ENCODE data around the gene SH3TC1.

SH3TC1 gene

DNA sequence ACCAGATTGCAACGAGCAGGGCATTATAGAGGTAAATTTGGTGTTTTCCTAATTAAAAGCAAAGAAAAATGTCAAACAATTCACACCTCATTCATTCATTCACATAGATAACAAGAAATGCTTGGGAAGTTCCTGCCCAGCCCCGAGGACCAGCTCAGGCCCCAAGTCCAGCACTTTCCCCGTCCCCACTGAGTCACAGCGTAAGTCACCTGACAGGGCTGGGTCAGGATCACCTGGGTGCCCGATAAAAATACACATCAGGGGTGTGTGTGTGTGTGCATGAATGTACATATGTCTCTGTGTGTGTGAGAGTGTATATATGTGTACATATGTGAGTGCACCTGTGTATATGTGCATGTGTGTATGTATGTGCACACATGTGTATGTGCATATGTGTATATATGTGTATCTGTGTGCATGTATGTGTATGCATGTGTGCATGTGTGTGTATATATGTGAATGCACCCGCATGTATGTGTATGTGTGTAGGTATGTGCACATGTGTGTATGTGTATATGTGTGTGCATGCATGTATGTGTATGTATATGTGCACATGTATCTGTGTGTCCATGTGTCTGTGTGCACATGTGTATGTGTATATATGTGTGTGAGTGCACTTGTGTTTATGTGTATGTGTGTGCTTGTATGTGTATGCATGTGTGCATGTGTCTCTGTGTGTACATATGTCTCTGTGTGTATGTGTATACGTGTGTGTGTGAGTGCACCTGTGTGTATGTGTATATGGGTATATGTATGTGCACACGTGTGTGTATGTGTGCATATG lies 18.6 kb upstream of the SH3TC1 start:
- peak; percentile 42 for DNase-seq (ENCODE audit: low read depth)
- TF ChIP-seq, protein P1, sequence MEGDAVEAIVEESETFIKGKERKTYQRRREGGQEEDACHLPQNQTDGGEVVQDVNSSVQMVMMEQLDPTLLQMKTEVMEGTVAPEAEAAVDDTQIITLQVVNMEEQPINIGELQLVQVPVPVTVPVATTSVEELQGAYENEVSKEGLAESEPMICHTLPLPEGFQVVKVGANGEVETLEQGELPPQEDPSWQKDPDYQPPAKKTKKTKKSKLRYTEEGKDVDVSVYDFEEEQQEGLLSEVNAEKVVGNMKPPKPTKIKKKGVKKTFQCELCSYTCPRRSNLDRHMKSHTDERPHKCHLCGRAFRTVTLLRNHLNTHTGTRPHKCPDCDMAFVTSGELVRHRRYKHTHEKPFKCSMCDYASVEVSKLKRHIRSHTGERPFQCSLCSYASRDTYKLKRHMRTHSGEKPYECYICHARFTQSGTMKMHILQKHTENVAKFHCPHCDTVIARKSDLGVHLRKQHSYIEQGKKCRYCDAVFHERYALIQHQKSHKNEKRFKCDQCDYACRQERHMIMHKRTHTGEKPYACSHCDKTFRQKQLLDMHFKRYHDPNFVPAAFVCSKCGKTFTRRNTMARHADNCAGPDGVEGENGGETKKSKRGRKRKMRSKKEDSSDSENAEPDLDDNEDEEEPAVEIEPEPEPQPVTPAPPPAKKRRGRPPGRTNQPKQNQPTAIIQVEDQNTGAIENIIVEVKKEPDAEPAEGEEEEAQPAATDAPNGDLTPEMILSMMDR (IDR thresholded peaks at IDR 0.05; ENCODE audit: insufficient read depth, low read depth, low read length, missing control alignments): no peak

DNA sequence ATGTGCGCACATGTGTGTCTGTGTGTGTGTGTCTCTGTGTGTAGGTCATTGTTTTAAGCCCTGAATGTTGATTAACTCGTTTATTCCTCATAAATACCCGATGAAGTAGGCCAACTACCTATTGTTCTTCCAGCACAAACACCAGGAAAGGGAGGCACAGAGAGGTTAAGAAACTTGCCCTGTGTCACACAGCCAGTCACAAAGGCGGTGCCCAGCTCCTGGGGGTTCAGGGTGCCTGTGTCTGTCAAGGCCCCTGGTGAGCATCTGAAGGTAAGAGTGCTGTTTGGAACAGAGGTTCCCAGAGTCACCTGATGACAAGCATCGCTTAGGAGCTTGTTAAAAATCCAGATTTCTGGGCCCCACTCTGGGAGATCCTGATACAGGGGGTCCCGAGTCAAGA lies 18.0 kb upstream of the SH3TC1 start:
- TF ChIP-seq, protein P1 (IDR thresholded peaks at IDR 0.05; ENCODE audit: insufficient read depth, low read depth, low read length, missing control alignments): no peak
- H3K4me3 ChIP-seq (ENCODE audit: low read length): no peak overlapping the region

More for the DNA sequence above, 18.6 kb upstream of the SH3TC1 start:
- H3K4me3 ChIP-seq (ENCODE audit: low read length): no peak overlapping the region

DNA sequence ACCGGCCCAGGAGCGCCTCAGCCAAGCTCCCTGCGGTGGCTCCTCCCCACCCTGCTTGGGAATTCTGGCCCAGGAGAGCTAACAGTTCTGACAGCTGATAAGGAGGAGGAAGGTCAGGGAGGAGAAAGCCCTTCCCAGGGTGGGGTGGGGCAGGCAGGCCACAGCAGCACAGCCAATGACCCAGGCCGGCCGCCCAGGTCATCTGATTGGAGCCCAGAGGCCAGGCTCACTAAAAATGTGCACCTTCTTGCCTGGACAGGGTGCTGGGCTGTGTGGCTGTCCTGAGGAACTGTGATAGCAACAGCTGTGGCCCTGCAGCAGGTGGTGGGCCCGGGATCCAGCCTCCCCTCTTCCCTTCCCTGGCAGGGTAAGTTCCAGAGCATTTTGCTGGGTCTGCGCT lies 17.2 kb upstream of the SH3TC1 start:
- DNase-seq (ENCODE audit: low read depth): no peak
- H3K4me3 ChIP-seq (ENCODE audit: low read length): no peak overlapping the region
- TF ChIP-seq, protein P1 (IDR thresholded peaks at IDR 0.05; ENCODE audit: insufficient read depth, low read depth, low read length, missing control alignments): no peak

More for the DNA sequence above, 18.0 kb upstream of the SH3TC1 start:
- no peak for DNase-seq (ENCODE audit: low read depth)

DNA sequence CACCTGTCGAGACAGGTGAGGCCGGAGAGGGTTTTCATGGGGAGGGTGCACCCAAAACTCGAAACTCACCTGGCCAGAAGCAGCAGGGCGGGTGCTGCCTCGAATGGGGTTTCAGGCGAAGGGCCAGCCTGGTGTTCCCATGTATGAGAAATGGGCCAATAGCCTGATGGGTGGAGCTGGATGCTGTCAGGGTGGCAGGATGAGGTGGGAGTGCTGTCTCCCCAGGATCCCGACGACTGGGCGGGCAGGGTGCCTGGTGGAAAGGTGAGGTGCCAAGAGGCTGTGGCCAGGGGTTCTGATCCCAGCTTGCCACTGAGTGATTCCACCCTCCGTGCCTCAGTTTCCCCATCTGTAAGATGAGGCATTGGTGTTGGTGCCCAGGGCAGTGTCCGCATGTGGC lies 16.8 kb upstream of the SH3TC1 start:
- DNase-seq (ENCODE audit: low read depth): no peak
- H3K4me3 ChIP-seq (ENCODE audit: low read length): no peak overlapping the region
- TF ChIP-seq, protein P1 (IDR thresholded peaks at IDR 0.05; ENCODE audit: insufficient read depth, low read depth, low read length, missing control alignments): no peak

DNA sequence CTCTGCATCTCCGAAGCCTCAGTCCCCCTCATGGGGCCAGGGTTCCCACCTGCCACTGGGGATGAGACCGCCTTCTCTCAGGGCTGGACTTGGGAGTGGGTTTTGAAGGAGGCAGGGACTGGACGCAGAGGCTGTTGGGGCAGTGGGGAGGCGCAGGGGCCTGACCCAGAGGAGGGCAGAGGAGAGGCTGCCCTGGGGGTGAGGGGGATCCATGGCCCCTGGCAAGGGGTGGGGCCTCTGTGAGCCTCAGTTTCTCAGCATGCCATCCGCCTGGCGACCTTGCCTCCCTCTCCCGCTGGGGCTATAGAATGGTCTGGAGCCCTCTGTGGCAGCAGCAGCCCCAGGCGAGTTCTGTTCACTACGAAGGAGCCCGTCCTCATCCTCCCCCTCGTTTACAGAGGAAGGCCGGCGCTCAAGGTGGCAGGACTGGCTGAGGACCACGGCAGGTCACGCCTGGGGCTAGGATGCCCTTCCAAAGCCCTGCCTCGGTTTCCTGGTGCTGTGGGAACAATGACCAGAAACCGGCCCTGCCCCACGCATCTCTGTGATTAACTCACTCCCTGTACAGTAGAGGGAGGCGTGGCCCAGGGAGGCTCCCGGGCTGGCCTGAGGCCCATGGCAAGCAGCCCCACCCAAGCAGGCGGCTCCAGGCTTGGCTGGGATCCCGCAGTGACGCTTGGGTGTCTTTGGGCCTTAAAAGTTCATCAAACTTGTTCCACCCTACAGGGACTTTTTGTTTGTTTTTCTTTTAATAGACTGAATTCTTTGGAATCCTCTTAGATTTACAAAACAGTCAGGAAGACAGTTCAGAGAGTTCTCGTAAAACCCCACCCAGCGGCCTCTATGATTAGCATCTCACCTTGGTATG lies 16.0 kb upstream of the SH3TC1 start:
- TF ChIP-seq, protein P1 (IDR thresholded peaks at IDR 0.05; ENCODE audit: insufficient read depth, low read depth, low read length, missing control alignments): peak; percentile 2
- H3K4me3 ChIP-seq (ENCODE audit: low read length): no peak overlapping the region
- DNase-seq (ENCODE audit: low read depth): peak; percentile 97

DNA sequence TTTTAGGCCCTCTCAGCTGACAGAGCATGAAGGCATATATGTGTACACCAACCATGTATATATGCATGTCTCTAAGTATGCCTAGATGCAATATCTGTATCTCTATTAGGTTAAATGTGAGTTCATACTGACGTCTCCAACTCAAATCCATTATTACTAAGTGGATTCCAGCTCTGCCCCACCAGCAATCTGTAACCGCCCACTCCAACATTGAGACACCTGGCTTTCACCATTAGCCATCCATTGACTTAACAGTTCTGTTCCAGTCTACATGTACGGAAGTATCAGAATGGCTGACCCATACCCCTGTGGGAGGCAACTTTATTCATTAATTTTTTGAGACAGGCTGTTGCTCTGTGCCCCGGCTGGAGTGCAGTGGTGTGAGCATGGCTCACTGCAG lies 15.0 kb upstream of the SH3TC1 start:
- no peak overlapping the region for H3K4me3 ChIP-seq (ENCODE audit: low read length)
- TF ChIP-seq, protein P1 (IDR thresholded peaks at IDR 0.05; ENCODE audit: insufficient read depth, low read depth, low read length, missing control alignments): no peak
- peak; percentile 40 for DNase-seq (ENCODE audit: low read depth)

Measured in epithelial cell of esophagus (primary cell).